ENCODE data around the gene MTHFSD. TPM values are rescaled to one million over a fixed set of nuclear protein-coding genes. Genes with fewer than 3 reads are reported as not detected.

MTHFSD gene
- polyA plus RNA-seq, 1 of the 3 experiments (the other 2 are of a cell fraction) = 15.6 TPM

DNA sequence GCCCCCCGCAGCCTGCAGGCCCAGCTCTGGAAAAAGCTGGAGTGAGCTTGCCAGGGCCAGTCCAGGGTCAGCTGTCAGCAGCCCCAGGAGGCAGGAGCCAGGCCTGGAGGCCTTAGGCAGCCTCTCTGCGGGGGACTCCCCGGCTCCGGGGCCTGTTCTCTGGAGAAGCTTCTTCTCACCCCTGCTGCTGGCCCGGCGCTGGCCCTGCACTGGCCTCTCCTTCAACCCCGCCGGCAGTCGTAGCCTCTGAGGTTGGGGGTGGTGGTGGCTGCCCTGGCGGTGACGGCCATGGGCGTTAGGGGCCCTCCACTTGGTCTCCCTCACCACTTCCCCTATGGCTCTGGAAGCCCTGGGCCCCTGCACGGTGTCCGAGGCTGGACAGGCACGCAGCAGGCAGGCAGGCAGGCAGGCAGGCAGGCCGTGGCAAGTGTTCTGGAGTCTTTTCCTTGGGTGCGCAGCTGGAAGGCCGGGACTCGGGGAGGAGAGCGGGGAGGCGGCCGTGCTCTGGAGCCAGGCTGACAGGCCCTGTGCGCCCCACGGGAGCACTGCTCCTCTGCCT is 42.7 kb downstream of the MTHFSD start (continued):
- TF ChIP-seq SIN3A (IDR thresholded peaks at IDR 0.05; ENCODE audit: borderline replicate concordance, low read depth, low read length) (no peak), POLR2AphosphoS5 (IDR thresholded peaks at IDR 0.05; ENCODE audit: low read depth, low read length) (no peak), RFX5 (IDR thresholded peaks at IDR 0.05; ENCODE audit: low read length) (no peak), RXRA (IDR thresholded peaks at IDR 0.05; ENCODE audit: borderline replicate concordance, low read depth) (no peak), FOXM1 (IDR thresholded peaks at IDR 0.05; ENCODE audit: low read depth) (no peak), GATA2 (CRISPR knock-in tag; IDR thresholded peaks at IDR 0.05) (no peak), EZH2phosphoT487 (IDR thresholded peaks at IDR 0.05; ENCODE audit: borderline replicate concordance, low read depth) (no peak)
- TF ChIP-seq, protein P1, sequence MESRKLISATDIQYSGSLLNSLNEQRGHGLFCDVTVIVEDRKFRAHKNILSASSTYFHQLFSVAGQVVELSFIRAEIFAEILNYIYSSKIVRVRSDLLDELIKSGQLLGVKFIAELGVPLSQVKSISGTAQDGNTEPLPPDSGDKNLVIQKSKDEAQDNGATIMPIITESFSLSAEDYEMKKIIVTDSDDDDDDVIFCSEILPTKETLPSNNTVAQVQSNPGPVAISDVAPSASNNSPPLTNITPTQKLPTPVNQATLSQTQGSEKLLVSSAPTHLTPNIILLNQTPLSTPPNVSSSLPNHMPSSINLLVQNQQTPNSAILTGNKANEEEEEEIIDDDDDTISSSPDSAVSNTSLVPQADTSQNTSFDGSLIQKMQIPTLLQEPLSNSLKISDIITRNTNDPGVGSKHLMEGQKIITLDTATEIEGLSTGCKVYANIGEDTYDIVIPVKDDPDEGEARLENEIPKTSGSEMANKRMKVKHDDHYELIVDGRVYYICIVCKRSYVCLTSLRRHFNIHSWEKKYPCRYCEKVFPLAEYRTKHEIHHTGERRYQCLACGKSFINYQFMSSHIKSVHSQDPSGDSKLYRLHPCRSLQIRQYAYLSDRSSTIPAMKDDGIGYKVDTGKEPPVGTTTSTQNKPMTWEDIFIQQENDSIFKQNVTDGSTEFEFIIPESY (IDR thresholded peaks at IDR 0.05; ENCODE audit: borderline replicate concordance, low read depth) = no peak

DNA sequence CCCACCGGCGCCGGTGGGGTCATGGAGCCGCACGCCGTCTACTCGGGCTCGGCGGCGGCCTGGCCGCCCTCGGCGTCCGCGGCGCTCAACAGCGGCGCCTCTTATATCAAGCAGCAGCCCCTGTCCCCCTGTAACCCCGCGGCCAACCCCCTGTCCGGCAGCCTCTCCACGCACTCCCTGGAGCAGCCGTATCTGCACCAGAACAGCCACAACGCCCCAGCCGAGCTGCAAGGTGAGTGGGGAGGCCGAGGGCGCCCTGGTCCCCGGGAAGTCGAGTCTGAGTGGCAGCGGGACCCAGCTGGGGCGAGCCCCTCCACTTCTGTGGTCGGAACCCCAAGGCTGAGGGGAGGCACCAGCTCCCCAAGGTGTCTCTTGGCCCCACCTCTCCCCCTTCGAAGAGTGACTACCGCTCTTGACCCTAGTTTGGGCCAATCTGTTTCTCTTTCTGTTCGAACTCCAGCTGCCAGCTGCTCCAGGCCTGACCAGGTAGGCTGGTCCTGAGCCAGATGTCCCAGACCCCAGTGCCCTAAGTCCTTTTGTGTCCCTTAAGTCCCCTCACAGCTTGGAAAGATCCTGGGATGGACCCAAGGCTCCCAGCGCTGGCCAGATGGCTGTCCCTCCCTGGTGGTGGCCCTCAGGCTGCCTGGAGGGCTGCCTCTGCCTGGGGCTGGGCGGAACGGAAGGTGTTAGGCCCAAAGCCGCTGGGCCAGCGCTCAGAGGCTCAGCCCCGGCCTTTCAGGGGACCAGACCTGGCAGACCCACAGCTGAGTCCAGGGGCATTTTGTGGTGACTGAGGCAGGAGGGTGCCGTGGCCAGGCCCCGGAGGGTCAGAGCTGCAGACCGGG is 43.5 kb downstream of the MTHFSD start:
- CTCF ChIA-PET = interaction anchor here (1.0 to 1.8 kb wide), 4 partner anchors 8 to 690 kb away, joined by 3 to 7 read pairs (median 4); no protein-coding TSS in a partner anchor
- Histone ChIP-seq H3K4me3 (ENCODE audit: low read depth in 2 of 2, low read length in 1 of 2) (no peak overlapping the region), H3K9me2 (no peaks in the 10 kb centered on the region), H3K9me3 (no peaks in the 10 kb centered on the region), H3K4me2 (no peak overlapping the region), H3K27me3 (ENCODE audit: insufficient read depth) (peaks cover 94% of the 10 kb centered on the region), H3F3A (replicated peaks; ENCODE audit: insufficient read depth) (no peaks in the 10 kb centered on the region), H4K20me1 (ENCODE audit: insufficient read depth) (0 out of 2 replicates have a peak, but pooled peaks cover 11% of the 10 kb centered on the region), H2AFZ (ENCODE audit: low read depth) (no peak overlapping the region), H3K27ac (ENCODE audit: low read depth in 2 of 2, low read length in 1 of 2) (no peak overlapping the region), H3K79me2 (ENCODE audit: insufficient read depth) (no peaks in the 10 kb centered on the region), H3K9ac (no peak overlapping the region), H3K4me1 (ENCODE audit: control insufficient read depth in 1 of 2, insufficient read depth in 2 of 2, low read depth in 1 of 2, low read length in 1 of 2) (no peaks in the 10 kb centered on the region), H3K36me3 (replicated peaks in 1 of 2; ENCODE audit: control insufficient read depth in 1 of 2, insufficient read depth in 2 of 2, low read length in 1 of 2) (no peaks in the 10 kb centered on the region)
- 10% methylated on average over 9 of the region's 44 CpGs for WGBS (ENCODE audit: low lambda C conversion rate)
- TF ChIP-seq TCF12 (IDR thresholded peaks at IDR 0.05) (no peak), SIN3A (IDR thresholded peaks at IDR 0.05; ENCODE audit: borderline replicate concordance, low read depth, low read length) (no peak), FOXJ3 (CRISPR knock-in tag; IDR thresholded peaks at IDR 0.05) (no peak), GATA2 (CRISPR knock-in tag; IDR thresholded peaks at IDR 0.05) (no peak)
- TF ChIP-seq, protein P1 (IDR thresholded peaks at IDR 0.05; ENCODE audit: borderline replicate concordance, low read depth) = no peak
- TF ChIP-seq, protein P2, sequence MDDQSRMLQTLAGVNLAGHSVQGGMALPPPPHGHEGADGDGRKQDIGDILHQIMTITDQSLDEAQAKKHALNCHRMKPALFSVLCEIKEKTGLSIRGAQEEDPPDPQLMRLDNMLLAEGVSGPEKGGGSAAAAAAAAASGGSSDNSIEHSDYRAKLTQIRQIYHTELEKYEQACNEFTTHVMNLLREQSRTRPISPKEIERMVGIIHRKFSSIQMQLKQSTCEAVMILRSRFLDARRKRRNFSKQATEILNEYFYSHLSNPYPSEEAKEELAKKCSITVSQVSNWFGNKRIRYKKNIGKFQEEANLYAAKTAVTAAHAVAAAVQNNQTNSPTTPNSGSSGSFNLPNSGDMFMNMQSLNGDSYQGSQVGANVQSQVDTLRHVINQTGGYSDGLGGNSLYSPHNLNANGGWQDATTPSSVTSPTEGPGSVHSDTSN (IDR thresholded peaks at IDR 0.05) = no peak
- POLR2A ChIA-PET = no interaction called here
- no peak for DNase-seq
